H1 (cell line): Measurements from ENCODE around the gene NAA20. TPM values are rescaled to one million over a fixed set of nuclear protein-coding genes. Genes with fewer than 3 reads are reported as not detected.

Experiments used
- CTCF ChIA-PET: fragments of 300-600 bp; sonication (Branson Sonifier 250); formaldehyde crosslinking; loops from one replicate; lab custom pipeline; 2021; ENCODE audit not compliant: partially characterized antibody; lab: Charles Lee
- POLR2A ChIA-PET: fragments of 300-600 bp; sonication (Branson Sonifier 250); formaldehyde crosslinking; loops from one replicate; lab custom pipeline; 2021; ENCODE audit warnings: inconsistent platforms; ENCODE audit not compliant: partially characterized antibody; lab: Charles Lee
- DNase-seq, 2 experiments: peaks; one replicate each; pipeline versions ENCODE4 v3.0.0 to v3.0.0-alpha.2; 2010 to 2022; ENCODE audit warnings: low spot score in 2 of 2, low read depth in 1 of 2, mixed read lengths in 1 of 2
- FAIRE-seq: peaks from 2 replicates; lab custom pipeline; 2011; peaks lifted over from hg19 to GRCh38; lab: Jason Lieb, UNC
- H2AFZ ChIP-seq: 2 replicates; pipeline ENCODE4 v1.8.1; 2012; ENCODE audit warnings: low read length, inconsistent platforms
- H2AK5ac ChIP-seq: 2 replicates; pipeline ENCODE4 v1.6.1; 2013; ENCODE audit warnings: low read depth, low read length
- H2BK120ac ChIP-seq: replicated peaks from 2 replicates; pipeline ENCODE3; 2013; ENCODE audit warnings: low read depth, low read length, inconsistent platforms
- H2BK12ac ChIP-seq: 2 replicates; pipeline ENCODE4 v1.6.1; 2013; ENCODE audit warnings: low read depth, low read length
- H2BK15ac ChIP-seq: 2 replicates; pipeline ENCODE4 v1.6.1; 2013; ENCODE audit warnings: low read length
- H2BK20ac ChIP-seq: 2 replicates; pipeline ENCODE4 v1.6.1; 2013; ENCODE audit warnings: low read length
- H2BK5ac ChIP-seq: 2 replicates; pipeline ENCODE4 v1.6.1; 2013; ENCODE audit warnings: low read depth, low read length
- H3K14ac ChIP-seq: 2 replicates; pipeline ENCODE4 v1.6.1; 2013; ENCODE audit warnings: inconsistent platforms; ENCODE audit not compliant: insufficient read length
- H3K18ac ChIP-seq: 2 replicates; pipeline ENCODE4 v1.6.1; 2013; ENCODE audit warnings: low read length; ENCODE audit errors: extremely low read depth
- H3K23ac ChIP-seq: 2 replicates; pipeline ENCODE4 v1.6.1; 2013; ENCODE audit warnings: inconsistent platforms; ENCODE audit not compliant: insufficient read length
- H3K23me2 ChIP-seq: 2 replicates; pipeline ENCODE4 v1.6.1; 2013; ENCODE audit warnings: low read depth, low read length
- H3K27ac ChIP-seq: 2 replicates; pipeline ENCODE4 v1.6.1; 2011; ENCODE audit warnings: low read depth, low read length, inconsistent platforms
- H3K27me3 ChIP-seq, 4 experiments: replicated peaks in 1 of 4; 1 replicate in 1 of 4; 2 replicates in 3 of 4; pipeline versions ENCODE4 v1.6.1 to v1.8.1; 2011 to 2013; ENCODE audit warnings: low read length in 3 of 4, mild to moderate bottlenecking in 3 of 4, inconsistent platforms in 2 of 4, mixed read lengths in 2 of 4, moderate library complexity in 1 of 4; ENCODE audit not compliant: control insufficient read depth in 3 of 4, insufficient read depth in 3 of 4; ENCODE audit errors: extremely low read depth in 1 of 4
- H3K36me3 ChIP-seq, 4 experiments: 2 replicates each; pipeline versions ENCODE4 v1.6.1 to v1.8.1; 2011 to 2013; ENCODE audit warnings: mild to moderate bottlenecking in 4 of 4, low read length in 3 of 4, moderate library complexity in 2 of 4, control low read depth in 1 of 4, inconsistent platforms in 1 of 4; ENCODE audit not compliant: insufficient read depth in 4 of 4, control insufficient read depth in 2 of 4
- H3K4ac ChIP-seq: replicated peaks from 2 replicates; pipeline ENCODE3; 2013; ENCODE audit warnings: low read length, low read depth, mixed read lengths, inconsistent platforms; ENCODE audit not compliant: insufficient read length
- H3K4me1 ChIP-seq, 4 experiments: replicated peaks in 1 of 4; 1 replicate in 1 of 4; 2 replicates in 3 of 4; pipeline versions ENCODE4 v1.6.1 to v1.8.1; 2011 to 2013; ENCODE audit warnings: low read length in 3 of 4, inconsistent platforms in 2 of 4, mixed read lengths in 1 of 4; ENCODE audit not compliant: insufficient read depth in 4 of 4, control insufficient read depth in 3 of 4
- H3K4me2 ChIP-seq, 2 experiments: 2 replicates each; pipeline versions ENCODE4 v1.6.1 to v1.8.1; 2011 to 2013; ENCODE audit warnings: low read depth in 2 of 2, low read length in 2 of 2, control low read depth in 1 of 2, inconsistent platforms in 1 of 2, mild to moderate bottlenecking in 1 of 2; ENCODE audit not compliant: insufficient read depth in 1 of 2
- H3K4me3 ChIP-seq, 4 experiments: fragments of 200-600, 300-600 bp in 1 of 4; sonication (generic), shearing (Covaris generic), sonication (Bioruptor Twin) in 1 of 4; 2 replicates each; pipeline versions ENCODE4 v1.5.1 to v1.8.1; 2011 to 2016; ENCODE audit warnings: low read length in 4 of 4, low read depth in 3 of 4, control low read depth in 2 of 4, inconsistent platforms in 2 of 4, mild to moderate bottlenecking in 2 of 4, mixed read lengths in 1 of 4, moderate library complexity in 1 of 4; ENCODE audit not compliant: insufficient read depth in 2 of 4; ENCODE audit errors: extremely low read depth in 1 of 4
- H3K56ac ChIP-seq: replicated peaks from 2 replicates; pipeline ENCODE3; 2013; ENCODE audit warnings: low read depth, mild to moderate bottlenecking, mixed read lengths, low read length, inconsistent platforms; ENCODE audit not compliant: insufficient read length
- H3K79me1 ChIP-seq: 2 replicates; pipeline ENCODE4 v1.6.1; 2013; ENCODE audit warnings: low read depth, low read length, control low read depth
- H3K79me2 ChIP-seq, 2 experiments: 2 replicates each; pipeline versions ENCODE4 v1.6.1 to v1.8.1; 2012 to 2013; ENCODE audit warnings: low read length in 2 of 2, mild to moderate bottlenecking in 2 of 2, inconsistent platforms in 1 of 2; ENCODE audit not compliant: insufficient read depth in 2 of 2, control insufficient read depth in 1 of 2
- H3K9ac ChIP-seq, 4 experiments: replicated peaks in 1 of 4; 1 replicate in 1 of 4; 2 replicates in 3 of 4; pipeline versions ENCODE4 v1.6.1 to v1.8.1; 2011 to 2013; ENCODE audit warnings: low read depth in 3 of 4, low read length in 3 of 4, control low read depth in 2 of 4, mild to moderate bottlenecking in 2 of 4, moderate library complexity in 2 of 4, inconsistent platforms in 1 of 4; ENCODE audit errors: extremely low read depth in 1 of 4
- H3K9me3 ChIP-seq, 2 experiments: 2 replicates each; pipeline versions ENCODE4 v1.6.1 to v1.8.1; 2012 to 2013; ENCODE audit warnings: mild to moderate bottlenecking in 2 of 2, moderate library complexity in 2 of 2, control low read depth in 1 of 2, inconsistent platforms in 1 of 2, low read depth in 1 of 2, low read length in 1 of 2, mixed read lengths in 1 of 2; ENCODE audit not compliant: insufficient read depth in 2 of 2
- H4K20me1 ChIP-seq, 2 experiments: replicated peaks in 1 of 2; 2 replicates each; pipeline versions ENCODE3 to v1.8.1; 2011 to 2013; ENCODE audit warnings: inconsistent platforms in 2 of 2, low read length in 2 of 2, mild to moderate bottlenecking in 1 of 2; ENCODE audit not compliant: insufficient read depth in 2 of 2, control insufficient read depth in 1 of 2
- H4K5ac ChIP-seq: 2 replicates; pipeline ENCODE4 v1.6.1; 2013; ENCODE audit warnings: low read length, low read depth, mixed read lengths, inconsistent platforms; ENCODE audit not compliant: insufficient read length
- H4K8ac ChIP-seq: 2 replicates; pipeline ENCODE4 v1.8.0; 2013; ENCODE audit warnings: mild to moderate bottlenecking, moderate library complexity, low read length, inconsistent platforms; ENCODE audit not compliant: insufficient read depth; ENCODE audit errors: extremely low read depth
- H4K91ac ChIP-seq: replicated peaks from 2 replicates; pipeline ENCODE3; 2013; ENCODE audit warnings: low read length, mixed read lengths, inconsistent platforms; ENCODE audit not compliant: insufficient read length
- PHF8 ChIP-seq: fragments of 200-600 bp; sonication (generic); conservative IDR thresholded peaks from 2 replicates; pipeline ENCODE4 v1.7.1; 2012; ENCODE audit warnings: low read depth, mild to moderate bottlenecking, inconsistent platforms, low read length, moderate library complexity
- RAD21 ChIP-seq, 2 experiments: IDR thresholded peaks in 1 of 2; conservative IDR thresholded peaks in 1 of 2; 2 replicates each; pipeline ENCODE4 v1.6.1; 2011; ENCODE audit warnings: low read depth in 2 of 2, low read length in 2 of 2, improper control_type of control experiment in 1 of 2, inconsistent platforms in 1 of 2, mild to moderate bottlenecking in 1 of 2, moderate library complexity in 1 of 2
- SIRT6 ChIP-seq: IDR thresholded peaks from one replicate; pipeline ENCODE4 v1.7.1; 2012; ENCODE audit warnings: low read length, inconsistent platforms
- TEAD4 ChIP-seq: IDR thresholded peaks from 2 replicates; pipeline ENCODE4 v1.6.1; 2012; ENCODE audit warnings: low read depth, low read length, inconsistent platforms, mixed read lengths
- ZNF274 ChIP-seq: IDR thresholded peaks from 2 replicates; pipeline ENCODE4 v1.7.0; 2012; ENCODE audit warnings: low read length, borderline replicate concordance; ENCODE audit errors: extremely low read depth
- WGBS, 2 experiments: shearing (Covaris generic) in 1 of 2; methylation state at CpG; one replicate each; pipeline versions ENCODE4 v1.1.6 to v1.1.7; 2013 to 2015; ENCODE audit warnings: low lambda C conversion rate in 2 of 2, mixed read lengths in 2 of 2, inconsistent platforms in 1 of 2, low coverage in 1 of 2, missing lambda C conversion rate in 1 of 2; ENCODE audit not compliant: insufficient replicate concordance in 2 of 2, insufficient coverage in 1 of 2, insufficient read length in 1 of 2; ENCODE audit errors: extremely low coverage in 1 of 2, missing lambda C conversion rate in 1 of 2; 5-methylcytosine and 5-hydroxymethylcytosine counted together
- polyA plus RNA-seq, 7 experiments: library from polyadenylated mRNA; depleted of rRNA in 3 of 7; stranded (reverse) in 5 of 7; unstranded in 2 of 7; fragments of >200 nt in 5 of 7; fragments of 200-250 nt in 2 of 7; gene quantifications; 1 replicate in 5 of 7; 2 replicates in 1 of 7; 4 replicates in 1 of 7; pipeline versions ENCODE4 v1.2.1 to v1.2.3, GENCODE V29; 2011 to 2013; ENCODE audit warnings: missing spikeins in 2 of 7, mixed read lengths in 2 of 7
- total RNA-seq: library from RNA; stranded (reverse); fragmentation: NEBNext Ultra II Directional; extraction: Animal tissue kit (Norgen Biotek cat#: 25700); gene quantifications from 2 replicates; pipeline ENCODE4 v1.2.1, GENCODE V29; 2021
- TF ChIP-seq, protein P1 (sequence below): IDR thresholded peaks from 2 replicates; pipeline ENCODE4 v1.6.1; 2011; ENCODE audit warnings: low read length, improper control_type of control experiment
- TF ChIP-seq, protein P2 (sequence below), 3 experiments: IDR thresholded peaks; 1 replicate in 2 of 3; 2 replicates in 1 of 3; pipeline versions ENCODE4 v1.5.1 to v1.6.1; 2011; ENCODE audit warnings: low read length in 3 of 3, mild to moderate bottlenecking in 3 of 3, inconsistent platforms in 2 of 3, low read depth in 1 of 3, moderate library complexity in 1 of 3; ENCODE audit not compliant: insufficient read depth in 1 of 3; ENCODE audit errors: control extremely low read depth in 1 of 3

Gene NAA20
- total and polyA plus RNA-seq, 2 of the 8 experiments (the other 6 are each of a cell fraction or from before 2014, with no cell fraction given): 21.9 to 41.1 TPM

DNA sequence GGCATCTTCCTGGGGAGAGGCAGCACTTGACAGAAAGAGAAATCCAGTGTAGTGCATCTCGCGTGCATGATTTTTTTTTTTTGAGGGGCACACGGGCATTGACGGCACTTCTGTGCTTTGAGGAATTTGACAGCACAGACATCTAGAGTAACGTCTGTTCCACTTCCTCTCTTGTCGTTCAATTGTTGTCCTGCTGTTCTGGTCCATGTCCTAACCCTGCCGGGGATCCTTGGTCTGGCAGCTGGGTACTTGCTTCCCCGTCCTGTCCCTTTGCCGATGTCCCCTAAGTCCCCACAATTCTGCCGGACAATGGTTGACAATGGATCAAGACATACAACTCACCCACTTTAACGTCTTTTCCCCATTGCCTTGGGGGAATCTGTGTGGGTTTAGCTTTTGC is 46.0 kb upstream of the NAA20 start:
- no peak for DNase-seq
- Histone ChIP-seq H3K4me2 (no peak overlapping the region), H3K9ac (no peak overlapping the region), H2AK5ac (no peak overlapping the region), H4K91ac (no peak overlapping the region), H2BK12ac (no peak overlapping the region), H2BK15ac (no peak overlapping the region), H3K4me1 (peaks cover 0 to 6% (median 2%) of the 10 kb centered on the region in 4 experiments; a peak in 2 of 7 replicates), H4K5ac (no peak overlapping the region), H3K27me3 (peaks cover 0 to 1% (median 0%) of the 10 kb centered on the region in 4 experiments; a peak in 1 of 7 replicates), H3K4ac (no peak overlapping the region), H3K18ac (no peak overlapping the region), H3K14ac (no peak overlapping the region), H3K9me3 (no peaks in the 10 kb centered on the region), H2AFZ (no peak overlapping the region), H4K20me1 (no peaks in the 10 kb centered on the region), H2BK120ac (no peak overlapping the region), H3K23ac (no peak overlapping the region), H4K8ac (no peak overlapping the region), H2BK20ac (no peak overlapping the region), H3K27ac (no peak overlapping the region), H3K79me2 (no peaks in the 10 kb centered on the region), H3K23me2 (0 out of 2 replicates have a peak, but pooled peaks cover 4% of the 10 kb centered on the region), H3K79me1 (no peaks in the 10 kb centered on the region), H3K4me3 (no peak overlapping the region), H2BK5ac (no peak overlapping the region), H3K36me3 (no peaks in the 10 kb centered on the region), H3K56ac (no peak overlapping the region)
- WGBS, 2 experiments: 85% methylated on average over 11 of the region's 11 CpGs; no CpG with 5 or more reads in 1 of the 2 experiments
- no peak for FAIRE-seq
- ChIA-PET POLR2A (interaction anchor here (1.0 kb wide), 1 partner anchor 11 kb away, joined by 3 read pairs; no protein-coding TSS in a partner anchor), CTCF (interaction anchor here (0.6 to 1.1 kb wide), 5 partner anchors 9 to 788 kb away, joined by 3 read pairs; no protein-coding TSS in a partner anchor)
- no peak for TF ChIP-seq SIRT6
- TF ChIP-seq TEAD4: no peak
- TF ChIP-seq PHF8: no peak
- TF ChIP-seq, protein P1, sequence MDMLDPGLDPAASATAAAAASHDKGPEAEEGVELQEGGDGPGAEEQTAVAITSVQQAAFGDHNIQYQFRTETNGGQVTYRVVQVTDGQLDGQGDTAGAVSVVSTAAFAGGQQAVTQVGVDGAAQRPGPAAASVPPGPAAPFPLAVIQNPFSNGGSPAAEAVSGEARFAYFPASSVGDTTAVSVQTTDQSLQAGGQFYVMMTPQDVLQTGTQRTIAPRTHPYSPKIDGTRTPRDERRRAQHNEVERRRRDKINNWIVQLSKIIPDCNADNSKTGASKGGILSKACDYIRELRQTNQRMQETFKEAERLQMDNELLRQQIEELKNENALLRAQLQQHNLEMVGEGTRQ: no peak
- no peak for TF ChIP-seq ZNF274
- no peak for TF ChIP-seq RAD21 (IDR thresholded peaks at IDR 0.05 in 1 of 2, conservative IDR thresholded peaks at IDR 0.05 in 1 of 2; ENCODE audit: low read depth in 2 of 2, low read length in 2 of 2)
- TF ChIP-seq, protein P2, sequence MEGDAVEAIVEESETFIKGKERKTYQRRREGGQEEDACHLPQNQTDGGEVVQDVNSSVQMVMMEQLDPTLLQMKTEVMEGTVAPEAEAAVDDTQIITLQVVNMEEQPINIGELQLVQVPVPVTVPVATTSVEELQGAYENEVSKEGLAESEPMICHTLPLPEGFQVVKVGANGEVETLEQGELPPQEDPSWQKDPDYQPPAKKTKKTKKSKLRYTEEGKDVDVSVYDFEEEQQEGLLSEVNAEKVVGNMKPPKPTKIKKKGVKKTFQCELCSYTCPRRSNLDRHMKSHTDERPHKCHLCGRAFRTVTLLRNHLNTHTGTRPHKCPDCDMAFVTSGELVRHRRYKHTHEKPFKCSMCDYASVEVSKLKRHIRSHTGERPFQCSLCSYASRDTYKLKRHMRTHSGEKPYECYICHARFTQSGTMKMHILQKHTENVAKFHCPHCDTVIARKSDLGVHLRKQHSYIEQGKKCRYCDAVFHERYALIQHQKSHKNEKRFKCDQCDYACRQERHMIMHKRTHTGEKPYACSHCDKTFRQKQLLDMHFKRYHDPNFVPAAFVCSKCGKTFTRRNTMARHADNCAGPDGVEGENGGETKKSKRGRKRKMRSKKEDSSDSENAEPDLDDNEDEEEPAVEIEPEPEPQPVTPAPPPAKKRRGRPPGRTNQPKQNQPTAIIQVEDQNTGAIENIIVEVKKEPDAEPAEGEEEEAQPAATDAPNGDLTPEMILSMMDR (IDR thresholded peaks at IDR 0.05; ENCODE audit: control extremely low read depth in 1 of 3, insufficient read depth in 1 of 3, low read depth in 1 of 3, low read length in 3 of 3): no peak
